SU-DHL-6 (cell line): Measurements from ENCODE around the gene SEMA5A.

Experiments used
- CTCF ChIP-seq: fragments of 200-600 bp; sonication (generic); IDR thresholded peaks from one replicate; pipeline ENCODE4 v1.5.1; 2017; ENCODE audit warnings: antibody characterized with exemption, mild to moderate bottlenecking, low read length, moderate library complexity; ENCODE audit not compliant: insufficient read depth, poor library complexity, severe bottlenecking
- EZH2phosphoT487 ChIP-seq: fragments of 200-600 bp; sonication (generic), shearing (Covaris generic); conservative IDR thresholded peaks from 2 replicates; pipeline ENCODE4 v1.6.1; 2018; ENCODE audit warnings: mild to moderate bottlenecking, antibody characterized with exemption, low read length, moderate library complexity, mixed read lengths

- TF ChIP-seq CTCF (no peak), EZH2phosphoT487 (no peak)
Observed at GRCh38 chr5:9066349-9066748, 479.5 kb downstream of the SEMA5A start.
